IMR-90 (cell line): ENCODE data around the gene LMAN2L. TPM values are rescaled to one million over a fixed set of nuclear protein-coding genes. Genes with fewer than 3 reads are reported as not detected.

Experiments used
- ATAC-seq: fragments of 200-7000 bp; cut with Tn5 transposase; 2 replicates; pipeline ENCODE4 v1.9.1; 2020; ENCODE audit warnings: low read depth, mild to moderate bottlenecking, moderate library complexity
- BruUV-seq: library from RNA; stranded (reverse); fragments of 400-500 nt; replicated peaks from 2 replicates; lab custom pipeline; 2021; lab: Mats Ljungman, UMichigan
- CTCF ChIA-PET: fragments of 300-600 bp; formaldehyde crosslinking; extraction: SDS; loops from one replicate; lab custom pipeline; 2021; ENCODE audit warnings: antibody characterized with exemption; lab: Yijun Ruan, JAX
- POLR2A ChIA-PET: fragments of 300-600 bp; sonication (Branson Sonifier 250); formaldehyde crosslinking; loops from one replicate; lab custom pipeline; 2022; ENCODE audit warnings: antibody characterized with exemption; ENCODE audit not compliant: unreplicated experiment; lab: Charles Lee
- DNase-seq: peaks from one replicate; pipeline ENCODE4 v3.0.0; 2013
- H2AFZ ChIP-seq: replicated peaks from 2 replicates; pipeline ENCODE3; 2013; ENCODE audit warnings: low read length, mild to moderate bottlenecking; ENCODE audit not compliant: poor library complexity
- H2AK5ac ChIP-seq: 2 replicates; pipeline ENCODE4 v1.6.1; 2013; ENCODE audit warnings: low read depth, low read length, inconsistent platforms
- H2AK9ac ChIP-seq: replicated peaks from 2 replicates; pipeline ENCODE3; 2013; ENCODE audit warnings: mild to moderate bottlenecking, low read depth, low read length, moderate library complexity; ENCODE audit not compliant: poor library complexity
- H2BK120ac ChIP-seq: 2 replicates; pipeline ENCODE4 v1.6.1; 2013; ENCODE audit warnings: low read depth, low read length, inconsistent platforms
- H2BK15ac ChIP-seq: 3 replicates; pipeline ENCODE4 v1.6.1; 2013; ENCODE audit warnings: low read depth, low read length, inconsistent platforms
- H2BK20ac ChIP-seq: 2 replicates; pipeline ENCODE4 v1.6.1; 2013; ENCODE audit warnings: low read depth, mild to moderate bottlenecking, inconsistent platforms, low read length, moderate library complexity
- H2BK5ac ChIP-seq: 2 replicates; pipeline ENCODE4 v1.6.1; 2013; ENCODE audit warnings: mild to moderate bottlenecking, low read depth, low read length, inconsistent platforms; ENCODE audit not compliant: poor library complexity, severe bottlenecking
- H3K14ac ChIP-seq: replicated peaks from 2 replicates; pipeline ENCODE4 v1.6.1; 2013; ENCODE audit warnings: low read depth, low read length, inconsistent platforms
- H3K18ac ChIP-seq: 2 replicates; pipeline ENCODE4 v1.6.1; 2013; ENCODE audit warnings: low read depth, low read length, control low read depth
- H3K23ac ChIP-seq: 2 replicates; pipeline ENCODE4 v1.6.1; 2013; ENCODE audit warnings: low read depth, low read length, inconsistent platforms
- H3K27ac ChIP-seq: 2 replicates; pipeline ENCODE4 v1.5.1; 2013; ENCODE audit warnings: mild to moderate bottlenecking, control low read depth, low read length; ENCODE audit not compliant: insufficient read depth
- H3K27me3 ChIP-seq: 2 replicates; pipeline ENCODE4 v1.6.1; 2013; ENCODE audit warnings: low read length; ENCODE audit not compliant: control insufficient read depth, insufficient read depth
- H3K36me3 ChIP-seq: 2 replicates; pipeline ENCODE4 v1.6.1; 2013; ENCODE audit warnings: low read length, mixed read lengths; ENCODE audit not compliant: control insufficient read depth, insufficient read depth
- H3K4ac ChIP-seq: 2 replicates; pipeline ENCODE4 v1.6.1; 2013; ENCODE audit warnings: low read depth, low read length, inconsistent platforms
- H3K4me1 ChIP-seq: 2 replicates; pipeline ENCODE4 v1.6.1; 2013; ENCODE audit warnings: low read length, mixed read lengths; ENCODE audit not compliant: control insufficient read depth, insufficient read depth
- H3K4me2 ChIP-seq: 2 replicates; pipeline ENCODE4 v1.6.1; 2013; ENCODE audit warnings: low read depth, mild to moderate bottlenecking, control low read depth, low read length, moderate library complexity
- H3K4me3 ChIP-seq: 2 replicates; pipeline ENCODE4 v1.5.1; 2013; ENCODE audit warnings: low read depth, mild to moderate bottlenecking, control low read depth, low read length, moderate library complexity; ENCODE audit not compliant: insufficient read depth
- H3K56ac ChIP-seq: 2 replicates; pipeline ENCODE4 v1.6.1; 2013; ENCODE audit warnings: low read length, inconsistent platforms; ENCODE audit not compliant: insufficient read depth; ENCODE audit errors: extremely low read depth
- H3K79me1 ChIP-seq, 2 experiments: 2 replicates each; pipeline ENCODE4 v1.6.1; 2013; ENCODE audit warnings: low read length in 2 of 2, inconsistent platforms in 1 of 2, low read depth in 1 of 2
- H3K9ac ChIP-seq: 2 replicates; pipeline ENCODE4 v1.6.1; 2013; ENCODE audit warnings: low read depth, low read length, control low read depth
- H3K9me1 ChIP-seq: 2 replicates; pipeline ENCODE4 v1.6.1; 2013; ENCODE audit warnings: low read length, inconsistent platforms; ENCODE audit not compliant: insufficient read depth
- H3K9me3 ChIP-seq: 2 replicates; pipeline ENCODE4 v1.6.1; 2013; ENCODE audit warnings: low read length; ENCODE audit not compliant: control insufficient read depth, insufficient read depth
- H4K20me1 ChIP-seq: 2 replicates; pipeline ENCODE4 v1.6.1; 2013; ENCODE audit warnings: low read length, inconsistent platforms; ENCODE audit not compliant: insufficient read depth
- H4K5ac ChIP-seq: 2 replicates; pipeline ENCODE4 v1.6.1; 2013; ENCODE audit warnings: mild to moderate bottlenecking, low read depth, low read length, control low read depth
- H4K8ac ChIP-seq, 2 experiments: 2 replicates each; pipeline ENCODE4 v1.6.1; 2013; ENCODE audit warnings: low read depth in 2 of 2, low read length in 2 of 2, control low read depth in 1 of 2, inconsistent platforms in 1 of 2
- H4K91ac ChIP-seq: 2 replicates; pipeline ENCODE4 v1.6.1; 2013; ENCODE audit warnings: low read depth, low read length, inconsistent platforms; ENCODE audit not compliant: insufficient read depth
- MAZ ChIP-seq: IDR thresholded peaks from 2 replicates; pipeline ENCODE4 v1.6.1; 2012; ENCODE audit warnings: low read depth, mild to moderate bottlenecking, low read length, improper control_type of control experiment, moderate library complexity, borderline replicate concordance
- NFE2L2 ChIP-seq: fragments of 150-350 bp; IDR thresholded peaks from 2 replicates; pipeline ENCODE4 v1.6.1; 2016; ENCODE audit warnings: low read depth, mild to moderate bottlenecking, low read length
- POLR2A ChIP-seq: IDR thresholded peaks from 2 replicates; pipeline ENCODE4 v1.6.1; 2012; ENCODE audit warnings: mild to moderate bottlenecking, low read depth, low read length
- WGBS, 2 experiments: methylation state at CpG; one replicate each; pipeline versions ENCODE4 v1.1.5 to v1.1.7; 2013; ENCODE audit warnings: missing lambda C conversion rate in 2 of 2; ENCODE audit not compliant: insufficient read length in 1 of 2; ENCODE audit errors: extremely low coverage in 2 of 2; 5-methylcytosine and 5-hydroxymethylcytosine counted together
- dilution Hi-C: fragments of 300-500 bp; cut with HindIII; formaldehyde crosslinking; loops from one replicate; pipeline ENCODE4 v1.14.3; 2018; ENCODE audit warnings: low sequenced_read_pairs; ENCODE audit not compliant: unreplicated experiment
- in situ Hi-C: fragments of 300-500 bp; cut with MboI; formaldehyde crosslinking; loops from 3 replicates; pipeline ENCODE4 v1.14.3; 2019; ENCODE audit warnings: low sequenced_read_pairs, inconsistent platforms, mixed read lengths
- intact Hi-C: fragments of 100-400 bp; cut with micrococcal nuclease; formaldehyde crosslinking; loops from 2 replicates; pipeline ENCODE4 v1.10.0; 2022
- polyA plus RNA-seq, 3 experiments: library from polyadenylated mRNA; depleted of rRNA; stranded (reverse); fragments of >200 nt; gene quantifications; 2 replicates each; pipeline ENCODE4 v1.2.3, GENCODE V29; 2012; ENCODE audit warnings: low replicate concordance in 1 of 3
- total RNA-seq: library from RNA; depleted of rRNA; stranded (reverse); fragments of >200 nt; gene quantifications from 2 replicates; pipeline ENCODE4 v1.2.3, GENCODE V29; 2012

The LMAN2L gene
- total and polyA plus RNA-seq, 2 of the 4 experiments (the other 2 are of a cell fraction) = 22.5 to 22.9 TPM

GRCh38 chr2:96783388-96783787 is 43.5 kb upstream of the LMAN2L start:
- Histone ChIP-seq H3K4me1 (peaks cover 6% of the 10 kb centered on the region), H3K27ac (no peak overlapping the region), H2BK5ac (no peak overlapping the region), H4K8ac (no peak overlapping the region), H3K36me3 (no peaks in the 10 kb centered on the region), H2BK15ac (no peak overlapping the region), H2AFZ (no peak overlapping the region), H4K91ac (no peak overlapping the region), H2AK9ac (no peak overlapping the region), H3K4me2 (no peak overlapping the region), H3K9me3 (no peaks in the 10 kb centered on the region), H2BK120ac (no peak overlapping the region), H2BK20ac (no peak overlapping the region), H3K14ac (no peak overlapping the region), H3K23ac (no peak overlapping the region), H3K9me1 (peaks cover 11% of the 10 kb centered on the region), H3K4ac (no peak overlapping the region), H3K18ac (no peak overlapping the region), H4K5ac (no peak overlapping the region), H3K56ac (no peak overlapping the region), H4K20me1 (peaks cover 2% of the 10 kb centered on the region), H2AK5ac (no peak overlapping the region), H3K27me3 (no peaks in the 10 kb centered on the region), H3K9ac (no peak overlapping the region), H3K4me3 (no peak overlapping the region), H3K79me1 (no peaks in the 10 kb centered on the region; a peak in 2 of 4 replicates)
- TF ChIP-seq NFE2L2 = no peak
- TF ChIP-seq MAZ = no peak
- TF ChIP-seq POLR2A = no peak
- dilution Hi-C loops (no loop called here), intact Hi-C loops (no loop called here), in situ Hi-C loops (no loop called here)
- ChIA-PET POLR2A (no interaction called here), CTCF (no interaction called here)
- WGBS, 2 experiments = 100% methylated on average over 2 of the region's 4 CpGs; no CpG with 5 or more reads in 1 of the 2 experiments
- ATAC-seq (no peak), DNase-seq (no peak)
- no TSS peak for BruUV-seq
